IPS DF 6.9 (cell line): ENCODE results near the gene SYCN.
A peak's percentile ranks its signal among the peaks of the same experiment; 100 is the strongest.

Experiments used
- DNase-seq: peaks from one replicate; pipeline ENCODE4 v3.0.0-alpha.2; 2013; ENCODE audit warnings: low read depth, low spot score
- H3K27ac ChIP-seq: one replicate; pipeline ENCODE4 v1.5.1; 2013; ENCODE audit warnings: low read length, control low read depth
- H3K27me3 ChIP-seq: 2 replicates; pipeline ENCODE4 v1.6.1; 2013; ENCODE audit warnings: mild to moderate bottlenecking, low read length; ENCODE audit not compliant: control insufficient read depth, insufficient read depth
- H3K36me3 ChIP-seq: 2 replicates; pipeline ENCODE4 v1.6.1; 2013; ENCODE audit warnings: low read length; ENCODE audit not compliant: control insufficient read depth, insufficient read depth
- H3K4me1 ChIP-seq: 2 replicates; pipeline ENCODE4 v1.6.1; 2013; ENCODE audit warnings: low read length; ENCODE audit not compliant: control insufficient read depth, insufficient read depth
- H3K4me3 ChIP-seq: 2 replicates; pipeline ENCODE4 v1.5.1; 2013; ENCODE audit warnings: mild to moderate bottlenecking, low read length
- H3K9me3 ChIP-seq: 2 replicates; pipeline ENCODE4 v1.6.1; 2013; ENCODE audit warnings: low read length, inconsistent platforms; ENCODE audit not compliant: control insufficient read depth, insufficient read depth
- WGBS: extraction: QIAGEN DNeasy Blood & Tissue Kit; methylation state at CpG from one replicate; pipeline ENCODE4 v1.1.7; 2013; ENCODE audit warnings: mixed read lengths, missing lambda C conversion rate; ENCODE audit not compliant: insufficient read length, insufficient coverage; 5-methylcytosine and 5-hydroxymethylcytosine counted together

Gene SYCN

DNA sequence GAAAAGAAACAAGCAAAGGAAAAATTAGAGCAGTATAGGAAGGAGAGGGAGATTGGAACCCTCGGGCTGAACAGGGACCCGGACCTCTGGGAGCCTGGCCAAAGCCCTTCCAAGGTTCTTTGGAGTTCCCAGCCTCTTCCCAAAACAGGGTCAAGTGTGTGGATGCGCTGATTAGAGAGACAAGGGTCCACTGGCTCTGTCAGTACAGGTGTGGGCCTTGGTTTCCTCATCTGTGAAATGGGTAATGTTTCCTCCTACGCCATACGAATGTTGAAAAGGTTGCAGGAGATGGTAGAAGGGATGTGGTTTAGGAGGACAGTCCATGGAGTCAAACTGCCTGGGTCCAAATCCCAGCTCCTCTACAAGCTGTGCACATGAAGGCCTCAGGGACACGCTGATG is 2.1 kb upstream of the SYCN start:
- Histone ChIP-seq H3K27me3 (peaks cover 1% of the 10 kb centered on the region), H3K36me3 (no peaks in the 10 kb centered on the region), H3K9me3 (no peaks in the 10 kb centered on the region), H3K4me3 (no peak overlapping the region), H3K27ac (no peak overlapping the region), H3K4me1 (peaks cover 6% of the 10 kb centered on the region)
- DNase-seq, result no peak
- WGBS, result no CpG with 5 or more reads among the region's 6 CpGs

DNA sequence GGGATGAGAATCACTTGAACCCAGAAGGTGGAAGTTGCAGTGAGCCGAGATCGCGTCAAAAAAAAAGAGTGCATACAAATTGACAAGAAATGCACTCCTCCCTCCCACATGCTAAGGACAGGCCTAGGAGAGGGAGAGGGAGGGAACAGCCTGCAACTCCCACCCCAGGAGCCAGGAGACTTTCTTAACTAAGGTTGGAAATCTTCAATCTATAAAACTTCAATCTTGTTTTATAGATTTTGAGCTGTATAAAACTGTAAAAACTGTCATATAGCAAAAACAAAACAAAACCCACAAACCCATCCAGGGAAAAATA is 1.3 kb upstream of the SYCN start:
- DNase-seq, result no peak
- peaks cover 1% of the 10 kb centered on the region for H3K27me3 ChIP-seq
- H3K36me3 ChIP-seq, result no peaks in the 10 kb centered on the region
- no peaks in the 10 kb centered on the region for H3K9me3 ChIP-seq
- H3K4me3 ChIP-seq, result no peak overlapping the region
- WGBS, result no CpG with 5 or more reads among the region's 3 CpGs
- no peak overlapping the region for H3K27ac ChIP-seq
- H3K4me1 ChIP-seq, result peaks cover 6% of the 10 kb centered on the region

DNA sequence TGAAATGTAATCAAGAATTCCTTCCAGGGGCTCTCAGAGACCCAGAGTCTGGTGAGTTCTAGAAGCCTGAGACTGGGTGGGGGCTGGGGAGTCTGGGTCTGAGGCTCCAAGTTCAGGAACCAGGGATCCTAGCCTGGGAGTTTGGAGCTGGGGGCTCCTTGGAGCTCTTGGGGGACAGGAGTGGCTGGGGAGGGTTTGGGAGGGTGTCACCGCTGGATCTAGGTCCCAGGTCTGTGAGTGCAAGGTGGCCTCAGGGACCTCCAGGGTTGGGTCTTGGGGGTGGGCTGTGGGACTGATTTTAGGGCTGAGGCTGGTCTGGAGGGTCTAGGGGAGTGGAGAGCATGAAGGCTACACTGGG is 1.1 kb downstream of the SYCN start:
- Histone ChIP-seq H3K36me3 (no peaks in the 10 kb centered on the region), H3K27me3 (peaks cover 3% of the 10 kb centered on the region; the same call in 1 of the 2 replicates), H3K27ac (no peak overlapping the region), H3K4me1 (peaks cover 6% of the 10 kb centered on the region), H3K9me3 (no peaks in the 10 kb centered on the region), H3K4me3 (no peak overlapping the region)
- no peak for DNase-seq
- no CpG with 5 or more reads among the region's 1 CpG for WGBS

DNA sequence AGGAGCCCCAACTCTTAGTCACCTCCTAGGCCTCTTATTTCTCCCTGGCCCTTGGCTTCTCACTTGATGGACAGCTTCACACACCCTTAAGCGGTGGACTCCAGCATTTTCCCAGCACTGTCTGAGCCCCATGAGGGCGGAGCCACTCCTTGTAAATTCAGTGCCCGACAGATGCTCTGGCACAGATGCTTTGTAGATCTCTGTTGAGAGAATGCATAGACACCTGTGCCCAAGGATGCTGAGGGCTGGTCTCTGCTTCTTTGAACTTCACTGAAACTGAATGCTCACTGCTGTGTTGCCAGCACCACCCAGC is 3.3 kb downstream of the SYCN start:
- DNase-seq, result no peak
- no peak overlapping the region for H3K27ac ChIP-seq
- no peaks in the 10 kb centered on the region for H3K36me3 ChIP-seq
- peaks cover 8% of the 10 kb centered on the region for H3K4me1 ChIP-seq
- H3K27me3 ChIP-seq, result peaks cover 12% of the 10 kb centered on the region
- H3K4me3 ChIP-seq, result no peak overlapping the region
- no CpG with 5 or more reads among the region's 3 CpGs for WGBS
- no peaks in the 10 kb centered on the region for H3K9me3 ChIP-seq

DNA sequence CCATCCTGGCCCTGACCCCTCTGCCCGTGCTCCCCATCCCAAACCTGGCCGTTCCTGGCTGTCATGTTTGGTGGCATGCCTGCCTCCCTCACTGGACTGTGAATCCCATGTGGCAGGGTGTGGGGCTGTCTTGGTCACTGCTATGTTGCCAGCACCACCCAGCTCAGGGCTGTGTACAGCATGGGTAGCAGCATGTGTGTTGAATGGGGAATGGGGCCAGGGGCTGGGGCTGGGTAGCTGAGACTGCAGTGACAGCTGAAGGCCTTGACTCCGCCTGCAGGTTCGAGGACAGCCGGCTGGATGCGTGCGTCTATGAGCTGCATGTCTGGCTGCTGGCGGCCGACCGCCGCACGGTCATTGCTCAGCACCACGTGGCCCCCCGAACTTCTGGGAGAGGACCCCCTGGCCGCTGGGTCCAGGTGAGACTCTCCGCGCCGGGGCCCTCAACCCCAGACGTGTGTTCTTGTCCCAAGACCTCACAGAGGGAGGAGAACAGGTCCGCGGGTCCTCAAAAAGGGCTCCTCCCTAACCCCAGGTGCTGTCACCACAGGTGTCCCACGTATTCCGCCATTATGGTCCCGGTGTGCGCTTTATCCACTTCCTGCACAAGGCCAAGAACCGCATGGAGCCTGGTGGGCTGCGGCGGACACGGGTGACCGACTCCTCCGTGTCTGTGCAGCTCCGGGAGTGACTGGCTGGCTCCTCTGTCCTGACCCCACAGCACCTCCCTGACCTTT is 3.8 kb downstream of the SYCN start:
- no CpG with 5 or more reads among the region's 32 CpGs for WGBS
- Histone ChIP-seq H3K36me3 (no peaks in the 10 kb centered on the region), H3K27me3 (peaks cover 12% of the 10 kb centered on the region)

DNA sequence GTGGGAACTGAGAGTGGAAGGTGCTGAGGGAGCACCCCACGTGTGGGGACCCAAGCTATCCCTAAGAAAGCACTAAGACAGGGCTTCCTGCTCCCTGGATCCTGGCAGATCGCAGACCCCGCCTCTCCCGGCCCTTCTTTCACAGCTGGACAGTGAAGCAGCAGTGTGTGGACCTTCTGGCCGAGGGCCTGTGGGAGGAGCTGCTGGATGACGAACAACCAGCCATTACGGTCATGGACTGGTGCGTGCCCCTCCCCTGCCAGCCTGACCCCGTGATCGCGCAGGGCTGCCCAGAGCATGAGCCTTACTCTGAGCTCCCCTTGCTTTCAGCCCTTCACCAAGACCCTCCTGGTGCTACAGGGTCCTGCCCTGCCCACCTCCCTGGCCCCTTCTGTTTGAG is 5.0 kb downstream of the SYCN start:
- no peaks in the 10 kb centered on the region for H3K9me3 ChIP-seq
- no peak overlapping the region for H3K27ac ChIP-seq
- H3K36me3 ChIP-seq, result no peaks in the 10 kb centered on the region
- DNase-seq, result no peak
- peaks cover 12% of the 10 kb centered on the region for H3K27me3 ChIP-seq
- peaks cover 6% of the 10 kb centered on the region for H3K4me1 ChIP-seq
- WGBS, result no CpG with 5 or more reads among the region's 11 CpGs
- H3K4me3 ChIP-seq, result no peak overlapping the region

More for the DNA sequence above, 3.8 kb downstream of the SYCN start:
- no peaks in the 10 kb centered on the region for H3K9me3 ChIP-seq
- H3K4me3 ChIP-seq, result no peak overlapping the region
- H3K27ac ChIP-seq, result no peak overlapping the region
- DNase-seq, result no peak
- H3K4me1 ChIP-seq, result peaks cover 8% of the 10 kb centered on the region

DNA sequence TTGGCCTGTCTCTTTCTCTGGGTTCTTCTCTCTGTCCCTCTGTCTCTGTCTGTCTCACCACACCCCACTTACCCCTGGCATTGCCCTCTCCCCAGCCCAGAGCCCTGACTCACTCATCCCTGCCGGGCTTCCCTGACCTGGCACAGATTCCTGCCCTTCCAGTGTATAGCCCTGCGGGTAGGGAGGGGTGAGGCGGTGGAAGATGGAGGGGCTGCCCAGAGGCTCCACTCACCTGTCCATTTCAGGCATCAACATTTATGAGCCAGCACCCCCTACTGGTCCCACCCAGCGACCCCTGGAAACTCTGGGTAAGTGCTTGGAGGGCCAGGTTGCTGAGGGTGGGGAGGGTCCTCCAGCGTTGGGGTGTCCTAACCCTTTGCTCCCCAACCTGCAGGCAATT is 6.3 kb downstream of the SYCN start:
- DNase-seq, result no peak
- WGBS, result no CpG with 5 or more reads among the region's 5 CpGs
- peaks cover 11% of the 10 kb centered on the region for H3K27me3 ChIP-seq

DNA sequence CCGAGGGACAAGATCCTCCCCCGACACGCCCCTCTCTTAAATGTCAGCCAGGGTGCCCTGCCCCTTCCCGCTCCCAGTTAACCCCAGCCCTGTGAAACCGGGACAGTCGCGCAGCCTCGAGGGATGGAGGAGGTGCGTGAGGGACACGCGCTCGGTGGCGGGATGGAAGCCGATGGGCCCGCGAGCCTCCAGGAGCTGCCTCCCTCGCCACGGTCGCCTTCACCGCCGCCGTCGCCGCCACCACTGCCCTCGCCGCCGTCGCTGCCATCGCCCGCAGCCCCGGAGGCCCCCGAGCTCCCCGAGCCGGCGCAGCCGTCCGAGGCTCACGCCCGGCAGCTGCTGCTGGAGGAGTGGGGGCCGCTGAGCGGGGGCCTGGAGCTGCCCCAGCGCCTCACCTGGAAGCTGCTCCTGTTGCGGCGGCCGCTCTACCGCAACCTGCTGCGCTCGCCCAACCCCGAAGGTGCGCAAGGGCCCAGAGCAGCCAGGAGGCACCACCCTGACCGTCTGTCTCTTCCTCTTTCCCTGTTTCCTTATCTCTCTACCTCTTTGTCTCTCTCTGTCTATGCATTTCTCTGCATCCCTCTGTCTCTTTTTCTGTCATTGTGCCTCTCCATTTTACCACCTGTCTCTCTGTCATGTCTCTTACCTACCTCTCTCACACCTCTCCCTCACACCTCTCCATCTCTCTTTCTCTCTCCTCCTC is 7.1 kb downstream of the SYCN start, which contains the start of gene NCCRP1:
TSS of gene NCCRP1 (plus strand) at position 105 of the 703 bp plus-strand sequence. CDS start at position 124, 19 bp downstream.
- no CpG with 5 or more reads among the region's 51 CpGs for WGBS
- Histone ChIP-seq H3K4me1 (peaks cover 4% of the 10 kb centered on the region; the same call in 1 of the 2 replicates), H3K9me3 (no peaks in the 10 kb centered on the region), H3K27me3 (peaks cover 11% of the 10 kb centered on the region), H3K27ac (no peak within 1 kb of the TSS), H3K4me3 (peak within 1 kb of the TSS; percentile 15; the same call in 1 of the 2 replicates), H3K36me3 (no peaks in the 10 kb centered on the region)
- DNase-seq, result no peak

More for the DNA sequence above, 6.3 kb downstream of the SYCN start:
- Histone ChIP-seq H3K4me3 (no peak overlapping the region), H3K36me3 (no peaks in the 10 kb centered on the region), H3K27ac (no peak overlapping the region), H3K9me3 (no peaks in the 10 kb centered on the region), H3K4me1 (peaks cover 4% of the 10 kb centered on the region; the same call in 1 of the 2 replicates)

DNA sequence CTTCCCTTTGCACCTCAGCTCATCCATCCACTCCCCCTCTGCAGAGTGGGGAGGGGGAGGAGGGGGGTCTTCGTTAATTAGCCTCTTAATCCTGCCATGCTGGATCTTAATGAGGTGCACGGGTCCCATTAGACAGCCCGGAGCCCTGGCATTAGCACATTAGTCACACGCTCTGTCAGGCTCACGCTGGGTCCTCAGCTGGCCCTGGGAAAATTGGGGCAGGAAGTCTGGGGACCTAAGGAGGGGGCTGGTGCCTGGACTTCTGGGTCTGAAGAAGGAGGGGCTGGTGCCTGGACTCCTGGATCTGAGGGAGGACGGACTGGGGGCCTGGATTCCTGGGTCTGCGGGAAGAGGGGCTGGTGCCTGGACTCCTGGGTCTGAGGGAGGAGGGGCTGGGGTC is 7.7 kb downstream of the SYCN start:
- Histone ChIP-seq H3K36me3 (no peaks in the 10 kb centered on the region), H3K4me3 (no peak overlapping the region), H3K9me3 (no peaks in the 10 kb centered on the region), H3K27me3 (peaks cover 11% of the 10 kb centered on the region), H3K27ac (no peak overlapping the region), H3K4me1 (peaks cover 4% of the 10 kb centered on the region; the same call in 1 of the 2 replicates)
- no peak for DNase-seq
- WGBS, result no CpG with 5 or more reads among the region's 7 CpGs

DNA sequence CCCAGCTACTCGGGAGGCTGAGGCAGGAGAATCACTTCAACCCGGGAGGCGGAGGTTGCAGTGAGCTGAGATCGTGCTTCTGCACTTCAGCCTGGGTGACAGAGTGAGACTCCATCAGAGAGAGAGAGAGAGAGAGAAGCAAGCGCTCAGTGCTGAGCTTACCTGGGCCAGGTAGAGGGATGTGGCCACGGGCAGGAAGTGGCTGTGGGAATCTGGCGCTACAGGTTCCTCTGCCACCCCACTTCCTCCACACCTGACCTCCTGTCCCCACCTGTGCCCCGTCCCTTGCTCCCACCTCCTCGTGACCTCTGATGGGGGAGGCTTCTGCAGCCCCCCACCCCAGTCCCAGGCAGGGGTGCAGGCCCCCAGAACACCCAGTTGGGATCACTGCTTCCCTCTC is 8.3 kb downstream of the SYCN start:
- no CpG with 5 or more reads among the region's 9 CpGs for WGBS
- no peak for DNase-seq
- H3K27me3 ChIP-seq, result peaks cover 11% of the 10 kb centered on the region
- H3K4me1 ChIP-seq, result peaks cover 4% of the 10 kb centered on the region; the same call in 1 of the 2 replicates
- no peaks in the 10 kb centered on the region for H3K36me3 ChIP-seq
- no peak overlapping the region for H3K4me3 ChIP-seq
- no peaks in the 10 kb centered on the region for H3K9me3 ChIP-seq
- no peak overlapping the region for H3K27ac ChIP-seq
